ENCODE measurements around the gene GTPBP4. TPM values are rescaled to one million over a fixed set of nuclear protein-coding genes. Genes with fewer than 3 reads are reported as not detected.
"Not testable (repeated sequence)": the region's sequence is repeated elsewhere in the genome, so short reads cannot be mapped to it uniquely, and the experiment has no call there.

Gene GTPBP4
- total RNA-seq, 1 donor from 2014 or later = 59.2 TPM

DNA sequence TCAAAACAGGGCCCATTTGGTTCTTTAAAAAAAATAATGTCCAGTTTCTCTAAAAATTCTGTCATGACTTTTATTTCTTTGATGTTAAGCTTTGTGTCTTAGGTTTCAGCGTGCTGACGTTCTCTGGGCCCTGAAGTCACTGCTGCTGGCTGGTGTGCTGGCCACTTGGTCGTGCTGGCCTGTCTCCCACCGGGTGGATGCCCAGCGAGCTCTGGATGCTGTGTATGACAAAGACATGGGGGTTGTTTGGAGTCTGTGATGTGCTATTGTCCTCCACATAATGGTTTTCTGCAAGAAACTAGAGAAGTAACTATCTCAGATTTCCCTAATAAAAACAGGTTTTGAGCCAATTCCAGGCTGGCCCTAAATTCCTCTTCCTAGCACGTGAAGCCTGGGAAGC, 47.0 kb downstream of the GTPBP4 start:
- no peak for DNase-seq (ENCODE audit: low read depth)
- TF ChIP-seq, protein P1, sequence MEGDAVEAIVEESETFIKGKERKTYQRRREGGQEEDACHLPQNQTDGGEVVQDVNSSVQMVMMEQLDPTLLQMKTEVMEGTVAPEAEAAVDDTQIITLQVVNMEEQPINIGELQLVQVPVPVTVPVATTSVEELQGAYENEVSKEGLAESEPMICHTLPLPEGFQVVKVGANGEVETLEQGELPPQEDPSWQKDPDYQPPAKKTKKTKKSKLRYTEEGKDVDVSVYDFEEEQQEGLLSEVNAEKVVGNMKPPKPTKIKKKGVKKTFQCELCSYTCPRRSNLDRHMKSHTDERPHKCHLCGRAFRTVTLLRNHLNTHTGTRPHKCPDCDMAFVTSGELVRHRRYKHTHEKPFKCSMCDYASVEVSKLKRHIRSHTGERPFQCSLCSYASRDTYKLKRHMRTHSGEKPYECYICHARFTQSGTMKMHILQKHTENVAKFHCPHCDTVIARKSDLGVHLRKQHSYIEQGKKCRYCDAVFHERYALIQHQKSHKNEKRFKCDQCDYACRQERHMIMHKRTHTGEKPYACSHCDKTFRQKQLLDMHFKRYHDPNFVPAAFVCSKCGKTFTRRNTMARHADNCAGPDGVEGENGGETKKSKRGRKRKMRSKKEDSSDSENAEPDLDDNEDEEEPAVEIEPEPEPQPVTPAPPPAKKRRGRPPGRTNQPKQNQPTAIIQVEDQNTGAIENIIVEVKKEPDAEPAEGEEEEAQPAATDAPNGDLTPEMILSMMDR (IDR thresholded peaks at IDR 0.05; ENCODE audit: insufficient read depth, low read length, poor library complexity, severe bottlenecking) = no peak
- Histone ChIP-seq H3K27me3 (ENCODE audit: control insufficient read depth, insufficient read depth, low read length) (no peaks in the 10 kb centered on the region), H3K36me3 (ENCODE audit: control insufficient read depth, insufficient read depth, low read length) (no peaks in the 10 kb centered on the region), H3K4me3 (ENCODE audit: low read depth, low read length) (no peak overlapping the region)

DNA sequence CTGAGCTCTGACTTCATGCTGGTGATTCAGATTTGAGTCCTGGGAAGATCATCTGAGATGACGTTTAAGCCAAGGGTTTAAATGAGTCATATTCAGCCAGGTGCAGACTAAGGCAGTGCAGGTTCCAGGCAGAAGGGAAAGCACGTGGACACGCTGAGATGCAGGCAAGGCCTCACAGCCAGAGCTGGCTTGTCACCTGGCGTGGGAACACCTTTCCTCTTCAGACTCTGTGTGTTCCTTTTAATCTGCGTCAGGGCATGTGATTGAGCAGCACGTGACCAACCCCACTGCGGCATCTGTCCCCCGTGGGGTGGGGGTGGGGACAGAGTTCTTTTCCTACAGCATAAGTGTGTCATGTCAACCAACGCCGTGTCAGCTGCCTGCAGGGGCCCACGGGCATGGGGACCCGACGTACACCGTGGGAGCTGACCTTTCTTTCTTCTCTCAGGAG, 48.1 kb downstream of the GTPBP4 start:
- TF ChIP-seq, protein P1 (IDR thresholded peaks at IDR 0.05; ENCODE audit: insufficient read depth, low read length, poor library complexity, severe bottlenecking) = no peak
- Histone ChIP-seq H3K27me3 (ENCODE audit: control insufficient read depth, insufficient read depth, low read length) (no peaks in the 10 kb centered on the region), H3K36me3 (ENCODE audit: control insufficient read depth, insufficient read depth, low read length) (no peaks in the 10 kb centered on the region), H3K4me3 (ENCODE audit: low read depth, low read length) (no peak overlapping the region)
- DNase-seq (ENCODE audit: low read depth) = peak; percentile 96

- Histone ChIP-seq H3K36me3 (ENCODE audit: control insufficient read depth, insufficient read depth, low read length) (no peaks in the 10 kb centered on the region), H3K27me3 (ENCODE audit: control insufficient read depth, insufficient read depth, low read length) (no peaks in the 10 kb centered on the region), H3K4me3 (ENCODE audit: low read depth, low read length) (no peak overlapping the region)
- DNase-seq (ENCODE audit: low read depth) = no peak
- TF ChIP-seq, protein P1 (IDR thresholded peaks at IDR 0.05; ENCODE audit: insufficient read depth, low read length, poor library complexity, severe bottlenecking) = no peak
These were observed 48.9 kb downstream of the GTPBP4 start for GRCh38 chr10:1037098-1037497.

DNA sequence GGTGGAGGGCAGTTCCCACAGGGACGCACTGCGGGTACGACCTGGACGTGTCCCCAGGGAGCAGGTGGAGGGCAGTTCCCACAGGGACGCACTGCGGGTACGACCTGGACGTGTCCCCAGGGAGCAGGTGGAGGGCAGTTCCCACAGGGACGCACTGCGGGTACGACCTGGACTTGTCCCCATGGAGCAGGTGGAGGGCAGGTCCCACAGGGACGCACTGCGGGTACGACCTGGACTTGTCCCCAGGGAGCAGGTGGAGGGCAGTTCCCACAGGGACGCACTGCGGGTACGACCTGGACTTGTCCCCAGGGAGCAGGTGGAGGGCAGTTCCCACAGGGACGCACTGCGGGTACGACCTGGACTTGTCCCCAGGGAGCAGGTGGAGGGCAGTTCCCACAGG, 50.5 kb downstream of the GTPBP4 start:
- not testable (repeated sequence) for H3K27me3 ChIP-seq (ENCODE audit: control insufficient read depth, insufficient read depth, low read length); DNase-seq (ENCODE audit: low read depth); H3K4me3 ChIP-seq (ENCODE audit: low read depth, low read length); H3K36me3 ChIP-seq (ENCODE audit: control insufficient read depth, insufficient read depth, low read length)

DNA sequence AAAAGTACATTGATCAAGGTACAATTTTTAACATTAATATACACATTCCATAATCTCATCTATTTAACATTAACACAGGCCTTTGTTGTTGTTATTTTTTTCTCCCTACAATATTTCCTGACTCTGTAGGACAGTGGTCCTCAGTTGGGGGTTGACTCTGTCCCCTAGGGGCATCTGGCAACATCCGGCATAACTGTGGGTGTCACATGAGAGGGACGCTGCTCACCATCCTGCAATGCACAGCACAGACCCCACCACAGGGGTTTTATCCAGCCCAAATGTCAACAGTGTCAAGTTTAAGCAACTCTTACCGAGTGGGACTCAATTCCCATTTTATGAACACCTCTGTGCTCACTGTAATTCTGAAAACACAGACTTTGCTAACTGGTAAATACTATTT, 51.9 kb downstream of the GTPBP4 start:
- Histone ChIP-seq H3K4me3 (ENCODE audit: low read depth, low read length) (no peak overlapping the region), H3K36me3 (ENCODE audit: control insufficient read depth, insufficient read depth, low read length) (no peaks in the 10 kb centered on the region), H3K27me3 (ENCODE audit: control insufficient read depth, insufficient read depth, low read length) (no peaks in the 10 kb centered on the region)
- TF ChIP-seq, protein P1 (IDR thresholded peaks at IDR 0.05; ENCODE audit: insufficient read depth, low read length, poor library complexity, severe bottlenecking) = no peak
- DNase-seq (ENCODE audit: low read depth) = no peak

- H3K4me3 ChIP-seq (ENCODE audit: low read depth, low read length) = no peak overlapping the region
- TF ChIP-seq, protein P1 (IDR thresholded peaks at IDR 0.05; ENCODE audit: insufficient read depth, low read length, poor library complexity, severe bottlenecking) = no peak
- no peaks in the 10 kb centered on the region for H3K36me3 ChIP-seq (ENCODE audit: control insufficient read depth, insufficient read depth, low read length)
- no peak for DNase-seq (ENCODE audit: low read depth)
- no peaks in the 10 kb centered on the region for H3K27me3 ChIP-seq (ENCODE audit: control insufficient read depth, insufficient read depth, low read length)
These were observed 53.3 kb downstream of the GTPBP4 start for GRCh38 chr10:1041514-1041913.
